ENCODE results near the gene FEM1B. TPM values are rescaled to one million over a fixed set of nuclear protein-coding genes. Genes with fewer than 3 reads are reported as not detected.
A peak's percentile ranks its signal among the peaks of the same experiment; 100 is the strongest.

FEM1B gene
- total RNA-seq, 2 experiments from 2014 or later = 83.2 to 94.9 TPM

DNA sequence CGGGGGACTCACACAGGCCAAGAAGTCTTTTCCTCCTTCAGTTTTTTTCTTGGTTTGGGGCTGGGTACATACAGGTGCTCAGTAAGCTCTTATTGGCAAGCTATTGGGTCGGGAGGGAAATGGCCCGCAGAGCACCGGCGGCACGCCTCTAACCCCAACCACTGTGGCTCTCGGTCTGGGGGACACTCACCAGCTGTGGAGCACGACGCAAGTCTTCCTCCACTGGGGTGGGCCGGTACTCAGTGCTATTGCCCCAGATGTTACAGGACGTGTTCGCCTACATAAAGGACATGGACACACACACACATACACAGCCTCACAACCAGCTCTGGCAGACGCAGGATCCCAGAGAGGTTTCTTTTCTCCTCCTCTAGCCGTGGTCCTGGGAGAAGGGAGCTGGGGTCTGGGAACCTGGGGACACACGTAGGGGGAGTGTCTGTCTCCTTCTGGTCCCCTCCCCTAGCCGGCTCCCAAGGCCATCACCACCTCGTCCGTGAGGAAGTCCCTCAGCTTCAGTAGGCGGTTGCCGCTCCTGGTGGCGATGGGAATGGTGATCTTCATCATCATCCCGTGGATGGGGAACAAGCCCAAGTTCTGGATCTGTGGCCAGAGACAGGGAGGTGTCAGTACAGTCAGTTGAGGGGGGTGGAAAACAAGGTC lies 33.4 kb downstream of the FEM1B start:
- ChIA-PET CTCF (interaction anchor here (0.5 kb wide), 1 partner anchor 29 kb away, joined by 3 read pairs; no protein-coding TSS in a partner anchor), POLR2A (interaction anchor here (1.1 to 1.3 kb wide), 2 partner anchors 18 to 33 kb away, joined by 3 read pairs; partner anchors contain the start of gene FEM1B)
- Mint-ChIP-seq H3K4me3 (no peak overlapping the region), H3K27me3 (no peaks in the 10 kb centered on the region), H3K36me3 (ENCODE audit: low read depth) (no peaks in the 10 kb centered on the region), H3K27ac (no peak overlapping the region), H3K9me3 (no peaks in the 10 kb centered on the region), H3K4me1 (ENCODE audit: low read depth) (peaks cover 16% of the 10 kb centered on the region)
- Histone ChIP-seq H3K27me3 (ENCODE audit: control insufficient read depth in 1 of 2, insufficient read depth in 2 of 2, low read length in 2 of 2) (peaks cover 0 to 4% of the 10 kb centered on the region in 2 experiments), H3K9me3 (ENCODE audit: control insufficient read depth in 1 of 2, insufficient read depth in 1 of 2, low read length in 2 of 2) (no peaks in the 10 kb centered on the region), H3K36me3 (ENCODE audit: insufficient read depth, low read length) (no peaks in the 10 kb centered on the region), H3K4me3 (ENCODE audit: low read length) (no peak overlapping the region), H3K4me1 (ENCODE audit: insufficient read depth, low read length) (peaks cover 8% of the 10 kb centered on the region), H3K27ac (ENCODE audit: low read depth in 1 of 2, low read length in 2 of 2) (no peak overlapping the region)
- intact Hi-C loops (cut with DNase I, micrococcal nuclease) = no loop called here
- TF ChIP-seq, protein P1, sequence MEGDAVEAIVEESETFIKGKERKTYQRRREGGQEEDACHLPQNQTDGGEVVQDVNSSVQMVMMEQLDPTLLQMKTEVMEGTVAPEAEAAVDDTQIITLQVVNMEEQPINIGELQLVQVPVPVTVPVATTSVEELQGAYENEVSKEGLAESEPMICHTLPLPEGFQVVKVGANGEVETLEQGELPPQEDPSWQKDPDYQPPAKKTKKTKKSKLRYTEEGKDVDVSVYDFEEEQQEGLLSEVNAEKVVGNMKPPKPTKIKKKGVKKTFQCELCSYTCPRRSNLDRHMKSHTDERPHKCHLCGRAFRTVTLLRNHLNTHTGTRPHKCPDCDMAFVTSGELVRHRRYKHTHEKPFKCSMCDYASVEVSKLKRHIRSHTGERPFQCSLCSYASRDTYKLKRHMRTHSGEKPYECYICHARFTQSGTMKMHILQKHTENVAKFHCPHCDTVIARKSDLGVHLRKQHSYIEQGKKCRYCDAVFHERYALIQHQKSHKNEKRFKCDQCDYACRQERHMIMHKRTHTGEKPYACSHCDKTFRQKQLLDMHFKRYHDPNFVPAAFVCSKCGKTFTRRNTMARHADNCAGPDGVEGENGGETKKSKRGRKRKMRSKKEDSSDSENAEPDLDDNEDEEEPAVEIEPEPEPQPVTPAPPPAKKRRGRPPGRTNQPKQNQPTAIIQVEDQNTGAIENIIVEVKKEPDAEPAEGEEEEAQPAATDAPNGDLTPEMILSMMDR (IDR thresholded peaks at IDR 0.05) = no peak
- DNase-seq (peak in 1 of 14 experiments; percentile 27), ATAC-seq (ENCODE audit: poor library complexity) (no peak)

DNA sequence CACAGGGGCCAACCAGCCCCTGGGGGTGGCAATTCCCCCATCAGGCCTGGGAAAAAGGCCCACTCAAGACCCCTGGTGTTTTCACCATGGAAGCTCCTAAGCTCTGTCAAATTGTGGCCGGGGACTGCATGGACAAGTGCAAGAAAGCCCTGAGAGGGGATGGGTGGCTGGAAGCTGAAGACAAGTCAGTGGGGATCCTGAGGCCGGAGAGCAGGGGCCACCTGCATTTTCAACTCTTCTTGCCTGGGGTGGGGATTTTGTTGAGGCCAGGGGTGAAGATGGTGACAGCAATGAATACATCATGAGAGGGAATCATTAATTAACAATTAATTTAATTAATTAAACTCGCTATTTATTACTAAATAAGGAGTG lies 33.9 kb downstream of the FEM1B start:
- Histone ChIP-seq H3K27ac (ENCODE audit: low read depth in 1 of 2, low read length in 2 of 2) (no peak overlapping the region), H3K27me3 (ENCODE audit: control insufficient read depth in 1 of 2, insufficient read depth in 2 of 2, low read length in 2 of 2) (peaks cover 0 to 4% of the 10 kb centered on the region in 2 experiments), H3K9me3 (ENCODE audit: control insufficient read depth in 1 of 2, insufficient read depth in 1 of 2, low read length in 2 of 2) (no peaks in the 10 kb centered on the region), H3K36me3 (ENCODE audit: insufficient read depth, low read length) (no peaks in the 10 kb centered on the region), H3K4me1 (ENCODE audit: insufficient read depth, low read length) (peaks cover 4% of the 10 kb centered on the region), H3K4me3 (ENCODE audit: low read length) (no peak overlapping the region)
- Mint-ChIP-seq H3K27ac (no peak overlapping the region), H3K9me3 (no peaks in the 10 kb centered on the region), H3K27me3 (no peaks in the 10 kb centered on the region), H3K4me3 (no peak overlapping the region), H3K4me1 (ENCODE audit: low read depth) (peaks cover 12% of the 10 kb centered on the region), H3K36me3 (ENCODE audit: low read depth) (no peaks in the 10 kb centered on the region)
- intact Hi-C loops (cut with DNase I, micrococcal nuclease) = no loop called here
- DNase-seq (no peak), ATAC-seq (ENCODE audit: poor library complexity) (no peak)
- CTCF ChIA-PET = interaction anchor here (1.1 kb wide), 1 partner anchor 58 kb away, joined by 3 read pairs; no protein-coding TSS in a partner anchor
- POLR2A ChIA-PET = interaction anchor here (1.1 to 1.6 kb wide), 3 partner anchors 17 to 34 kb away, joined by 3 read pairs; partner anchors contain the start of gene FEM1B
- TF ChIP-seq, protein P1 (IDR thresholded peaks at IDR 0.05) = no peak

- Histone ChIP-seq H3K4me3 (ENCODE audit: low read length) (no peak overlapping the region), H3K36me3 (ENCODE audit: insufficient read depth, low read length) (no peaks in the 10 kb centered on the region), H3K9me3 (ENCODE audit: control insufficient read depth in 1 of 2, insufficient read depth in 1 of 2, low read length in 2 of 2) (no peaks in the 10 kb centered on the region), H3K4me1 (ENCODE audit: insufficient read depth, low read length) (no peaks in the 10 kb centered on the region), H3K27me3 (ENCODE audit: control insufficient read depth in 1 of 2, insufficient read depth in 2 of 2, low read length in 2 of 2) (peaks cover 0 to 4% of the 10 kb centered on the region in 2 experiments), H3K27ac (ENCODE audit: low read depth in 1 of 2, low read length in 2 of 2) (no peak overlapping the region)
- no peaks in the 10 kb centered on the region for H3K36me3 Mint-ChIP-seq (ENCODE audit: low read depth)
- CTCF ChIA-PET = interaction anchor here (1.1 kb wide), 1 partner anchor 59 kb away, joined by 3 read pairs; no protein-coding TSS in a partner anchor
- TF ChIP-seq, protein P1 (IDR thresholded peaks at IDR 0.05) = no peak
- H3K27me3 Mint-ChIP-seq = no peaks in the 10 kb centered on the region
- H3K4me1 Mint-ChIP-seq (ENCODE audit: low read depth) = peaks cover 11% of the 10 kb centered on the region
- no peak overlapping the region for H3K4me3 Mint-ChIP-seq
- POLR2A ChIA-PET = interaction anchor here (1.1 to 1.6 kb wide), 2 partner anchors 16 to 34 kb away, joined by 3 read pairs; partner anchors contain the start of gene FEM1B
- no peak overlapping the region for H3K27ac Mint-ChIP-seq
- ATAC-seq (ENCODE audit: poor library complexity) = no peak
- intact Hi-C loops (cut with DNase I, micrococcal nuclease) = no loop called here
- no peaks in the 10 kb centered on the region for H3K9me3 Mint-ChIP-seq
- peak in 1 of 14 experiments; percentile 7 for DNase-seq
Observed at GRCh38 chr15:68311859-68312557, 34.5 kb downstream of the FEM1B start.
